Measurements from ENCODE around the gene ODAD2.

DNA sequence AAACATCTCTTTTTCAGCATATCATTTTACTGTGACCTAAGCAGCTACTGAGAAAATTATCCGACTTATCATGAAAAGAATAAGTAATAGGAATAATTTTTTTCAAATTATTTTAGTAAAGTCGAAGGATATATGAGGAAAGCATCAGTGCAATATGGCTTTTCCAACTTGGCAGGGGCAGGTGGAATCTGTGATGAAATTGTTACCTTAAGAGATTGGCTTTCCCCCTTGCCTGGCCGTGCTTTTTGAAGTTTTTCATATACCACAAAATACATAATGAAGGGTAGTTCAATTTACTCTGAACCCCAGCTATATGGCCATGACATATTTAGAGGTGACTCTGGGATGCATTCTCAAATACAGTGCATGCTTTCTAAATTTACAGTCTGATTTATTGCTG lies 166.1 kb downstream of the ODAD2 start:
- TF ChIP-seq POLR2A (IDR thresholded peaks at IDR 0.05; ENCODE audit: low read depth, low read length) (no peak), POLR2AphosphoS5 (IDR thresholded peaks at IDR 0.05; ENCODE audit: low read depth, low read length) (no peak), TAF1 (IDR thresholded peaks at IDR 0.05; ENCODE audit: low read depth, low read length) (no peak), SPI1 (IDR thresholded peaks at IDR 0.05; ENCODE audit: low read depth, low read length) (no peak)
